K562 (cell line): ENCODE data around the gene HTR4. TPM values are rescaled to one million over a fixed set of nuclear protein-coding genes. Genes with fewer than 3 reads are reported as not detected.

Experiments
- CXXC5 ChIP-seq: fragments of 250-450 bp; sonication (Bioruptor Pico); IDR thresholded peaks from 2 replicates; pipeline ENCODE4 v1.8.0; 2022; ENCODE audit warnings: inconsistent platforms, mild to moderate bottlenecking, moderate library complexity
- EHMT2 ChIP-seq: fragments of 450-650 bp; IDR thresholded peaks from 2 replicates; pipeline ENCODE4 v1.6.1; 2018; ENCODE audit warnings: antibody characterized with exemption
- ESRRA ChIP-seq: fragments of 450-650 bp; IDR thresholded peaks from 2 replicates; pipeline ENCODE4 v1.6.1; 2014; ENCODE audit warnings: low read depth, mild to moderate bottlenecking, moderate library complexity, borderline replicate concordance
- HNRNPLL ChIP-seq: fragments of 200-400 bp; formaldehyde crosslinking; IDR thresholded peaks from 2 replicates; pipeline ENCODE4 v1.6.1; 2017; ENCODE audit warnings: low read length, low read depth, mild to moderate bottlenecking; ENCODE audit not compliant: poor library complexity, severe bottlenecking
- LEF1 ChIP-seq: fragments of 450-650 bp; IDR thresholded peaks from 2 replicates; pipeline ENCODE4 v1.6.1; 2016; ENCODE audit warnings: mild to moderate bottlenecking
- MED1 ChIP-seq: sonication (generic); formaldehyde crosslinking; IDR thresholded peaks from 2 replicates; pipeline ENCODE4 v1.8.1; 2023; ENCODE audit warnings: missing genetic modification reagents, borderline replicate concordance
- NFXL1 ChIP-seq: fragments of 450-650 bp; formaldehyde crosslinking; IDR thresholded peaks from 2 replicates; pipeline ENCODE4 v1.4.0; 2021; ENCODE audit warnings: mild to moderate bottlenecking
- NR2C1 ChIP-seq, 2 experiments: fragments of 450-650 bp; IDR thresholded peaks; 2 replicates each; pipeline ENCODE4 v1.6.1; 2017; ENCODE audit warnings: mild to moderate bottlenecking in 2 of 2, antibody characterized with exemption in 1 of 2, inconsistent platforms in 1 of 2, missing compliant biosample characterization in 1 of 2, missing genetic modification characterization in 1 of 2
- POLR2B ChIP-seq: fragments of 450-650 bp; IDR thresholded peaks from 2 replicates; pipeline ENCODE4 v1.6.1; 2018; ENCODE audit warnings: low read depth; ENCODE audit not compliant: partially characterized antibody
- RBBP5 ChIP-seq: fragments of 200-600 bp; sonication (generic); IDR thresholded peaks from 2 replicates; pipeline ENCODE4 v1.6.1; 2012; ENCODE audit warnings: borderline replicate concordance, mild to moderate bottlenecking, low read length, control low read depth, inconsistent platforms; ENCODE audit not compliant: insufficient read depth, poor library complexity, severe bottlenecking
- SNRNP70 ChIP-seq: fragments of 200-400 bp; formaldehyde crosslinking; optimal IDR thresholded peaks from 2 replicates; pipeline ENCODE3; 2017; ENCODE audit warnings: low read depth, low read length
- TRIM24 ChIP-seq, 2 experiments: fragments of 450-650 bp; IDR thresholded peaks; 2 replicates each; pipeline ENCODE4 v1.6.1; 2016
- ZNF12 ChIP-seq: sonication (generic); formaldehyde crosslinking; IDR thresholded peaks from 2 replicates; pipeline ENCODE4 v1.4.0; 2020; ENCODE audit warnings: mild to moderate bottlenecking, missing genetic modification reagents
- ZNF41 ChIP-seq: fragments of 250-450 bp; sonication (Bioruptor Pico); conservative IDR thresholded peaks from 2 replicates; pipeline ENCODE4 v1.4.0; 2020; ENCODE audit warnings: mild to moderate bottlenecking
- ZNF561 ChIP-seq: fragments of 450-650 bp; formaldehyde crosslinking; conservative IDR thresholded peaks from 2 replicates; pipeline ENCODE4 v1.4.0; 2020; ENCODE audit warnings: mild to moderate bottlenecking, moderate library complexity
- polyA plus RNA-seq, 8 experiments: library from polyadenylated mRNA; depleted of rRNA in 4 of 8; stranded (reverse) in 5 of 8; unstranded in 3 of 8; fragments of >200 nt; fragmentation: Nextera tagmentation in 2 of 8; fragmentation: Illumina TruSeq in 1 of 8; extraction: Ambion mirVana in 2 of 8; extraction: Trizol in 1 of 8; gene quantifications; 2 replicates each; pipeline versions ENCODE4 v1.2.1 to v1.2.3, GENCODE V29; 2011 to 2014; ENCODE audit warnings: inconsistent platforms in 1 of 8, missing spikeins in 1 of 8
- total RNA-seq, 7 experiments: library from RNA; depleted of rRNA in 6 of 7; stranded (reverse); fragments of >200 nt in 6 of 7; fragmentation: Illumina TruSeq in 2 of 7; extraction: Trizol in 2 of 7; gene quantifications; 2 replicates each; pipeline versions ENCODE4 v1.2.1 to v1.2.3, GENCODE V29; 2011 to 2021; ENCODE audit warnings: low replicate concordance in 1 of 7
- TF ChIP-seq, protein P1 (sequence below): fragments of 450-650 bp; formaldehyde crosslinking; IDR thresholded peaks from 2 replicates; pipeline ENCODE4 v1.4.0; 2022; ENCODE audit warnings: missing genetic modification characterization
- TF ChIP-seq, protein P2 (sequence below): sonication (generic); formaldehyde crosslinking; IDR thresholded peaks from 2 replicates; pipeline ENCODE4 v1.5.0; 2020; ENCODE audit warnings: missing genetic modification reagents
- TF ChIP-seq, protein P3 (sequence below): fragments of 250-450 bp; sonication (Bioruptor Pico); IDR thresholded peaks from 2 replicates; pipeline ENCODE4 v1.5.0; 2021; ENCODE audit warnings: mild to moderate bottlenecking, borderline replicate concordance
- TF ChIP-seq, protein P4 (sequence below): fragments of 250-450 bp; sonication (Bioruptor Pico); IDR thresholded peaks from 2 replicates; pipeline ENCODE4 v1.9.0; 2021; ENCODE audit warnings: mild to moderate bottlenecking
- TF ChIP-seq, protein P5 (sequence below): fragments of 250-450 bp; sonication (Bioruptor Pico); IDR thresholded peaks from 2 replicates; pipeline ENCODE4 v1.8.0; 2021; ENCODE audit warnings: moderate library complexity, mild to moderate bottlenecking, inconsistent platforms

HTR4 gene
- total and polyA plus RNA-seq, 9 of the 15 experiments (the other 6 are each of a cell fraction or from before 2014, with no cell fraction given): 0.13 TPM; not detected in 8

DNA sequence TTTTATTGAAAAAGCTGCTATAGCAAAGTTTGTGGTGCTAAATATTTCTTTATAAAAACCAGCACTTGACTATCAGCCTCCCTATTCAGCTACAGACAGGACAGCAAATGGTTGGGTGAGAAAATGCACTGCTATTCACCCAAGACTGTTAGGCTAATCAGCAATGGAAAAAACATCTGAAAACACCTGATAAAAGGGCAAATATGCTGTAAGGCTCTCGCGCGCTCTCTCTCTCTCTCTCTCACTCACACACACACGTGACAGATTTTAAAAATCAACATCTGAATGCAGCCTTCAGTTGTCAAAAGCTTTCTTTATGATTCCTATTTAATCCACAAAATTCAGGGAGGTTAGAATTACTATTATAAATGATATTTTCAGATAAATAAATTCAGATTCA lies 80.2 kb downstream of the HTR4 start (continued):
- TF ChIP-seq, protein P1, sequence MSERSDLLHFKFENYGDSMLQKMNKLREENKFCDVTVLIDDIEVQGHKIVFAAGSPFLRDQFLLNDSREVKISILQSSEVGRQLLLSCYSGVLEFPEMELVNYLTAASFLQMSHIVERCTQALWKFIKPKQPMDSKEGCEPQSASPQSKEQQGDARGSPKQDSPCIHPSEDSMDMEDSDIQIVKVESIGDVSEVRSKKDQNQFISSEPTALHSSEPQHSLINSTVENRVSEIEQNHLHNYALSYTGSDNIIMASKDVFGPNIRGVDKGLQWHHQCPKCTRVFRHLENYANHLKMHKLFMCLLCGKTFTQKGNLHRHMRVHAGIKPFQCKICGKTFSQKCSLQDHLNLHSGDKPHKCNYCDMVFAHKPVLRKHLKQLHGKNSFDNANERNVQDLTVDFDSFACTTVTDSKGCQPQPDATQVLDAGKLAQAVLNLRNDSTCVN (CRISPR knock-in tag): no peak
- TF ChIP-seq ESRRA (no peak), SNRNP70 (no peak), CXXC5 (CRISPR knock-in tag) (0 out of 2 replicates have a peak, but pooled peaks have one; percentile 45), ZNF12 (no peak), ZNF41 (CRISPR knock-in tag) (no peak), EHMT2 (no peak), RBBP5 (no peak), TRIM24 (IDR thresholded peaks at IDR 0.05) (peak in 1 of 2 experiments; percentile 41; a peak in 2 of 4 replicates), NFXL1 (CRISPR knock-in tag) (no peak), ZNF561 (CRISPR knock-in tag) (no peak), NR2C1 (IDR thresholded peaks at IDR 0.05) (no peak), NR2C1 (tag; IDR thresholded peaks at IDR 0.05) (no peak), MED1 (CRISPR knock-in tag) (no peak), POLR2B (no peak), LEF1 (peak; percentile 36; the same call in 1 of the 2 replicates), HNRNPLL (no peak)
- TF ChIP-seq, protein P2, sequence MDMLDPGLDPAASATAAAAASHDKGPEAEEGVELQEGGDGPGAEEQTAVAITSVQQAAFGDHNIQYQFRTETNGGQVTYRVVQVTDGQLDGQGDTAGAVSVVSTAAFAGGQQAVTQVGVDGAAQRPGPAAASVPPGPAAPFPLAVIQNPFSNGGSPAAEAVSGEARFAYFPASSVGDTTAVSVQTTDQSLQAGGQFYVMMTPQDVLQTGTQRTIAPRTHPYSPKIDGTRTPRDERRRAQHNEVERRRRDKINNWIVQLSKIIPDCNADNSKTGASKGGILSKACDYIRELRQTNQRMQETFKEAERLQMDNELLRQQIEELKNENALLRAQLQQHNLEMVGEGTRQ (CRISPR knock-in tag): peak; percentile 74
- TF ChIP-seq, protein P3, sequence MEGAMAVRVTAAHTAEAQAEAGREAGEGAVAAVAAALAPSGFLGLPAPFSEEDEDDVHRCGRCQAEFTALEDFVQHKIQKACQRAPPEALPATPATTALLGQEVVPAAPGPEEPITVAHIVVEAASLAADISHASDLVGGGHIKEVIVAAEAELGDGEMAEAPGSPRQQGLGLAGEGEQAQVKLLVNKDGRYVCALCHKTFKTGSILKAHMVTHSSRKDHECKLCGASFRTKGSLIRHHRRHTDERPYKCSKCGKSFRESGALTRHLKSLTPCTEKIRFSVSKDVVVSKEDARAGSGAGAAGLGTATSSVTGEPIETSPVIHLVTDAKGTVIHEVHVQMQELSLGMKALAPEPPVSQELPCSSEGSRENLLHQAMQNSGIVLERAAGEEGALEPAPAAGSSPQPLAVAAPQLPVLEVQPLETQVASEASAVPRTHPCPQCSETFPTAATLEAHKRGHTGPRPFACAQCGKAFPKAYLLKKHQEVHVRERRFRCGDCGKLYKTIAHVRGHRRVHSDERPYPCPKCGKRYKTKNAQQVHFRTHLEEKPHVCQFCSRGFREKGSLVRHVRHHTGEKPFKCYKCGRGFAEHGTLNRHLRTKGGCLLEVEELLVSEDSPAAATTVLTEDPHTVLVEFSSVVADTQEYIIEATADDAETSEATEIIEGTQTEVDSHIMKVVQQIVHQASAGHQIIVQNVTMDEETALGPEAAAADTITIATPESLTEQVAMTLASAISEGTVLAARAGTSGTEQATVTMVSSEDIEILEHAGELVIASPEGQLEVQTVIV (CRISPR knock-in tag): no peak
- TF ChIP-seq, protein P4, sequence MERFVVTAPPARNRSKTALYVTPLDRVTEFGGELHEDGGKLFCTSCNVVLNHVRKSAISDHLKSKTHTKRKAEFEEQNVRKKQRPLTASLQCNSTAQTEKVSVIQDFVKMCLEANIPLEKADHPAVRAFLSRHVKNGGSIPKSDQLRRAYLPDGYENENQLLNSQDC (CRISPR knock-in tag): no peak
- TF ChIP-seq, protein P5, sequence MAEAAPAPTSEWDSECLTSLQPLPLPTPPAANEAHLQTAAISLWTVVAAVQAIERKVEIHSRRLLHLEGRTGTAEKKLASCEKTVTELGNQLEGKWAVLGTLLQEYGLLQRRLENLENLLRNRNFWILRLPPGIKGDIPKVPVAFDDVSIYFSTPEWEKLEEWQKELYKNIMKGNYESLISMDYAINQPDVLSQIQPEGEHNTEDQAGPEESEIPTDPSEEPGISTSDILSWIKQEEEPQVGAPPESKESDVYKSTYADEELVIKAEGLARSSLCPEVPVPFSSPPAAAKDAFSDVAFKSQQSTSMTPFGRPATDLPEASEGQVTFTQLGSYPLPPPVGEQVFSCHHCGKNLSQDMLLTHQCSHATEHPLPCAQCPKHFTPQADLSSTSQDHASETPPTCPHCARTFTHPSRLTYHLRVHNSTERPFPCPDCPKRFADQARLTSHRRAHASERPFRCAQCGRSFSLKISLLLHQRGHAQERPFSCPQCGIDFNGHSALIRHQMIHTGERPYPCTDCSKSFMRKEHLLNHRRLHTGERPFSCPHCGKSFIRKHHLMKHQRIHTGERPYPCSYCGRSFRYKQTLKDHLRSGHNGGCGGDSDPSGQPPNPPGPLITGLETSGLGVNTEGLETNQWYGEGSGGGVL (CRISPR knock-in tag): no peak
